ENCODE results near the gene KAT6B. TPM values are rescaled to one million over a fixed set of nuclear protein-coding genes. Genes with fewer than 3 reads are reported as not detected.
A peak's percentile ranks its signal among the peaks of the same experiment; 100 is the strongest.
"Not testable (repeated sequence)": the region's sequence is repeated elsewhere in the genome, so short reads cannot be mapped to it uniquely, and the experiment has no call there.

KAT6B gene
- polyA plus RNA-seq (2014; cell fraction: cytosol; rRNA removed) = 3.1 and 4.4 TPM in 2 replicates
- polyA plus RNA-seq (2014; cell fraction: nucleus; rRNA removed) = 5.2 and 11.1 TPM in 2 replicates

DNA sequence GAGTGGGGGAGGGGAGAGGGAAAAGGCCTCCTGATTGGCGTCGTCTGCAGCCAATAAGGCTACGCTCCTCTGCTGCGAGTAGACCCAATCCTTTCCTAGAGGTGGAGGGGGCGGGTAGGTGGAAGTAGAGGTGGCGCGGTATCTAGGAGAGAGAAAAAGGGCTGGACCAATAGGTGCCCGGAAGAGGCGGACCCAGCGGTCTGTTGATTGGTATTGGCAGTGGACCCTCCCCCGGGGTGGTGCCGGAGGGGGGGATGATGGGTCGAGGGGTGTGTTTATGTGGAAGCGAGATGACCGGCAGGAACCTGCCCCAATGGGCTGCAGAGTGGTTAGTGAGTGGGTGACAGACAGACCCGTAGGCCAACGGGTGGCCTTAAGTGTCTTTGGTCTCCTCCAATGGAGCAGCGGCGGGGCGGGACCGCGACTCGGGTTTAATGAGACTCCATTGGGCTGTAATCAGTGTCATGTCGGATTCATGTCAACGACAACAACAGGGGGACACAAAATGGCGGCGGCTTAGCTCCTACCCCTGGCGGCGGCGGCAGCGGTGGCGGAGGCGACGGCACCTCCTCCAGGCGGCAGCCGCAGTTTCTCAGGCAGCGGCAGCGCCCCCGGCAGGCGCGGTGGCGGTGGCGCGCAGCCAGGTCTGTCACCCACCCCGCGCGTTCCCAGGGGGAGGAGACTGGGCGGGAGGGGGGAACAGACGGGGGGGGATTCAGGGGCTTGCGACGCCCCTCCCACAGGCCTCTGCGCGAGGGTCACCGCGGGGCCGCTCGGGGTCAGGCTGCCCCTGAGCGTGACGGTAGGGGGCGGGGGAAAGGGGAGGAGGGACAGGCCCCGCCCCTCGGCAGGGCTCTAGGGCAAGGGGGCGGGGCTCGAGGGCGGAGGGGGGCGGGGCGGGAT, at the start of gene KAT6B:
TSS of gene KAT6B (plus strand) at position 459 of the 903 bp plus-strand sequence. CDS start 16,258 bp downstream, outside the sequence.
- DNase-seq (ENCODE audit: low spot score) = peak; percentile 100

DNA sequence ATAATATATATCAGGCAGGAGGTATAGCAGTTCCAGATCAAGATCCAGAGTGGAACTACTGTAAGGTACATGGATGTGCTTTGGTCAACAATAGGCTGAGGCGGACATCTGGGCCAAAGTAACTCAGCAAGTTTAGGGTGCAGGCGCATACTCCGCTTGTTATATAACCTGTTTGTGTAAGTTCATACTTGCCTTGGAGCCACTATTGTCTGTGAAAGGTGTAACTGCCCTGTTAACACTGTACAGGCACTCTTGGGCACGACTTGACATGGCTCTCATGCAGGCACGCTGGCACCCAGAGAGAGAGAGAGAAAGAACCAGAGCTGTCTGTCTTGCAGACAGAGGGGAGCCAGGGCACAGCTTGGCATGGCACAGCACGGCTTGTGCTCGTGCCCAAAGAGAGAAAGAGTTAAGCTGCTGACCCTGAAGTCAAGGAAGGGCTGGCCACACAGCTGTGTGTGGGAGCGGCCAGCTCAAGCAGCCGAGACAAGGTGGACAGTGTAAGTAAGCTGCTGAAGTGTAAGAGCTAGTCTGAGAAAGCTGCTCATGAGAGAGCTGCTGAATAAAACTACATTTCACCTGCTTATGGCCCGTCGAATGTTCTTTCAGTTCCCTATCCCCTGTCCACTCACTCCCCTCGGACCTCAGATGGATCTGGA, 47.8 kb upstream of the KAT6B start:
- DNase-seq (ENCODE audit: low spot score) = no peak

DNA sequence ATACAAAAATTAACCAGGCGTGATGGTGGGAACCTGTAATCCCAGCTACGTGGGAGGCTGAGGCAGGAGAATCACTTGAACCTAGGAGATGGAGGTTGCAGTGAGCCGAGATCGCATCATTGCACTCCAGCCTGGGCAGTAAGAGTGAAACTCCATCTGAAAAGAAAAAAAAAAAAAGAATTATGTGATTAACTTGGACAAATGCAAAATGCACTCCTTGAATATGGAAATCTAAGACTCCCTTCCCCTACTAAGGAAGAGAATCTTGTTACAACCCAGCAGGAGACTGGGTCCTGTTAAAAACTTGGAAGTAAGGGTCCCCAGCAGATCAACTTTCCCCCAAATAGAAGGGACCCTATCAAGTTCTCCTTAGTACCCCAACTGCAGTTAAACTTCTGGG, 44.5 kb upstream of the KAT6B start:
- not testable (repeated sequence) for DNase-seq (ENCODE audit: low spot score)

GRCh38 chr10:74784462-74784861, 41.9 kb upstream of the KAT6B start:
- DNase-seq (ENCODE audit: low spot score) = no peak

- no peak for DNase-seq (ENCODE audit: low spot score)
Observed at GRCh38 chr10:74786126-74786525, 40.3 kb upstream of the KAT6B start.

DNA sequence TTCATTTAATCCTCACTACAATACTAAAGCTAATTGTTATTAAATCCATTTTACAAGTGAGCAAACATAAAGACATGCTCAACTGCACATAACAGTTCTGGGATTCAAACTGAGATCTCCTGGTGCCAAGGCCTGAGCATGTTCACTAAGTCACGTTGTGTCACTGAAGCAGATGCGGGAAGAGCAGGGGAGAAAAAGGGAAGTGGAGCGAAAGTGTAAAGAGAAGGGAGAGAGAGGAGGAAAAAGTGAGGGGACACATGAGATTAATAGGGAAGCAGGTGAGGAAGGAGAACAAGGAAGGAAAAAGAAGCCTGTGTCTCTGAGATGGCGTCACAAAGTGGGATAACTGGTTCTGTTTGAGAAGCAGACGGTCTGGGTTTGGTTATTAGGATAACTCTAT, 38.9 kb upstream of the KAT6B start:
- DNase-seq (ENCODE audit: low spot score) = no peak

DNA sequence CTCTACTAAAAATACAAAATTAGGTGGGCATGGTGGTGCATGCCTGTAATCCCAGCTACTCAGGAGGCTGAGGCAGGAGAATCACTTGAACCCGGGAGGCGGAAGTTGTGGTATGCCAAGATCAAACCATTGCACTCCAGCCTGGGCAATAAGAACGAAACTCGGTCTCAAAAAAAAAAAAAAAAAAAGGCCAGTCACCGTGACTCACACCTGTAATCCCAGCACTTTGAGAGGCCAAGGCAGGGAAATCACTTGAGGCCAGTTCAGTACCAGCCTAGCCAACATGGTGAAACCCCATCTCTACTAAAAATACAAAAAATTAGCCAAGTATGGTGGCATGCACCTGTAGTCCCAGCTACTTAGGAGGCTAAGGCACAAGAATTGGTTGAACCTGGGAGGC, 34.4 kb upstream of the KAT6B start:
- not testable (repeated sequence) for DNase-seq (ENCODE audit: low spot score)

DNA sequence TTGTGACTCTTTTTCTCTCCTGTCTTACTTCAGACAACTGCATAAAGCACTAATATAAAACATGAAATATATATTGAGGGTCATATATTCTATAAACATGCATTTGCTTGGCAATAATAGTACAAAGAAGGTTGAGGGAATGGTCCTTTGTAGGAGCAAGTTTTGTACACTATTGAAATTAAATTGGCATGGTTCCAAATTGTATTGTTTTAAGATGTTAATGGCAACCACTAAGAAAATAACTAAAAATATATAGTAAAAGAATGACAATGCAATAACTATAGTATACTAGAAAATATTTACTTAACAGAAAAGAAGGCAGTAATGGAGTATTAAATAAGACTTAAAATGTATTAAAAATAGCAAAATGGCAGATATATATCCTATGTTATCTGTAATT, 33.7 kb upstream of the KAT6B start:
- DNase-seq (ENCODE audit: low spot score) = no peak

- DNase-seq (ENCODE audit: low spot score) = not testable (repeated sequence)
Observed at GRCh38 chr10:74793240-74793639, 33.2 kb upstream of the KAT6B start.

GRCh38 chr10:74794531-74794930, 31.9 kb upstream of the KAT6B start:
- DNase-seq (ENCODE audit: low spot score) = no peak

DNA sequence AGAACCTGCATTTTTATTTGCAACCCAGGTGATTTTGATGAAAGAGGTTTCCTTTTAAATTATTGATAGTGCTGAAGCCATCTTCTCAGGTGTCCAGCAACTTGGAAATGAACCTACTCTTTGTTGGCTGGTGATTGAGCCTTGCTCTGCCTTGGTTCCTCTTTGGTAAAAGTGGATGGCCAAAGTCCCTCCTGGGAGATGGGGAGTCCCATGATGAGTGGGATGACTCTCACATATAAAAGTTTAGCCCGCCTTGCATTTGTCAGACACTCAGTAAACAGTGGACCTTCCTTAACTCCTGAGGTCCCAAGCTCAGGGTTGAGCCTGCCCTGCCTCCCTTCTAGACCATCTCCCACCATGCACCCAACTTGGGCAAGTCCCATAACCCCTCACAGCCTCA, 28.9 kb upstream of the KAT6B start:
- DNase-seq (ENCODE audit: low spot score) = no peak

GRCh38 chr10:74799721-74800221, 26.6 kb upstream of the KAT6B start:
- DNase-seq (ENCODE audit: low spot score) = no peak

GRCh38 chr10:74801447-74801846, 25.0 kb upstream of the KAT6B start:
- no peak for DNase-seq (ENCODE audit: low spot score)

- DNase-seq (ENCODE audit: low spot score) = no peak
Observed at GRCh38 chr10:74808501-74808900, 17.9 kb upstream of the KAT6B start.

- no peak for DNase-seq (ENCODE audit: low spot score)
Observed at GRCh38 chr10:74810087-74810486, 16.3 kb upstream of the KAT6B start.

DNA sequence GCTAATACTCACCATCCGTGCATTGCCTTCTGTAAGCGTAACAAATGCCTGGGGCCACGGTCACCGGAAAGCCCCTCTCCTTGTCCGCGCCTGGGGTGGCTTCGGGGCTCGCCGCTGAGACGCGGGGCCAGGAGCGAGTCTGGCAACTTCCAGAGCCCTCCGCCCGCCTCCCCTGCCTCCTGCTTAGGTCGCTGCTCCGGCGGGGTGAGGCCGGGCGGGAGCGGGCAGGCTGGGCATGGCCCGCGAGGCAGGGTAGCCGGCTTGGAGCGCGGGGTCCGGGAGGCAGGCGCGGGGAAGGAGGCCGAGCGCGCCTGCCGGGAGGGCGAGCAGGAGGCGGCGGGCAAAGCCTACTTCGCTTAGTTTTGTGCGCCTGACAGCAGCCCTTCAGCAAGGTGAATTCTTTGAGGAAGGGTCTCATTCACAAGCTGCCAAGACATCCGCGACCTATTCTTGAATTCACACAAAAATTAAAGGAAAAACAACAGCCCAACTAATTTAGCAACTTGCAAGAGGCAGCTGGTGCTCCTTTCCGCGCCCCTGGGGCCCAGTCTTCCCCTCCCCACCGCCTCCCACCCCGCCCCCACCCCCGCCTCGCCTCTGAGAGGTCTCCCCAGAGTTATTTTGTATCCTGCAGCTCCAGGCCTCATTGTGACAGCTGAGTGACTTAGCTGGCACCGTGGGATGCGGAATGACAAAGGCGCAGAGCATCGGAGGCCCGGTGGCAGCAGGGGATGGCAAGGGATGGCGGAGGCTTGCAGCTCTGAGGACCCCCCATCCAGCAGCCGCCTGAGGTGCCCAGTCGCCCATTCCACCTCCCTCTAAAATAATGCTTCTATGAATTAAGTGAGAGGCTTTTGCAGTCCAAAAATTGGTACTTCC, 12.8 kb upstream of the KAT6B start:
- no peak for DNase-seq (ENCODE audit: low spot score)

- no peak for DNase-seq (ENCODE audit: low spot score)
Observed at GRCh38 chr10:74814797-74815196, 11.6 kb upstream of the KAT6B start.

DNA sequence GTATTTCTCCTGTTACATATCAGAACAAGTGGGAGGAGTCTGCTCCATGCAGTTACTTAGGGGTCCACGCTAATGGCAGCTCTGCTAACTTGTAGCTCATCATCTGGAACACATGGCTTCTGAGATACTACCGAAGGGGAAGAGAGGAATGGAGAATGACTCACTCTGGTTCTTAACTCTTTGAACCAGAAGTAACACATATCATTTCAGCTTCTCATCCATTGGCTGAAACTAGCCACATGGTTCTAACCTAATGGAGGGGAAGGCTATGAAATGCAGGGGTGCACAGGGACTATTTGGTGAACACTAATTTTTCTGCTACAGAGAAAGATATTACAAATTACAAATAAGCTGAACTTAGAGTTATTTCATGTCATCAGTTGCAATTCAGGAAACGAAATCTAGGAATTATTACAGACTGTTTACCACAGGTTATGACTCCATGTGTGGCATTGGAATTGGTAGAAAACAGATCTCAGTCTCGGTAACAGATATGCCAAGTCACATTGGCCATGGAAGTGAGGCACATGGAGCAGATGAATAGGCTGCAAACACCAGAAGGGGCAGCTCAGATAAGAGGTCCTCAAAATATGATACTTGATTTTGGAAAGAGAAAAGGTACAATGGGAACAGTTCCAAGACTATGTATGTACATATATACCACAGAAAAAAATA, 9.4 kb upstream of the KAT6B start:
- no peak for DNase-seq (ENCODE audit: low spot score)

GRCh38 chr10:74821501-74821900, 4.9 kb upstream of the KAT6B start:
- no peak for DNase-seq (ENCODE audit: low spot score)

- no peak for DNase-seq (ENCODE audit: low spot score)
Observed at GRCh38 chr10:74822101-74822500, 4.3 kb upstream of the KAT6B start.

DNA sequence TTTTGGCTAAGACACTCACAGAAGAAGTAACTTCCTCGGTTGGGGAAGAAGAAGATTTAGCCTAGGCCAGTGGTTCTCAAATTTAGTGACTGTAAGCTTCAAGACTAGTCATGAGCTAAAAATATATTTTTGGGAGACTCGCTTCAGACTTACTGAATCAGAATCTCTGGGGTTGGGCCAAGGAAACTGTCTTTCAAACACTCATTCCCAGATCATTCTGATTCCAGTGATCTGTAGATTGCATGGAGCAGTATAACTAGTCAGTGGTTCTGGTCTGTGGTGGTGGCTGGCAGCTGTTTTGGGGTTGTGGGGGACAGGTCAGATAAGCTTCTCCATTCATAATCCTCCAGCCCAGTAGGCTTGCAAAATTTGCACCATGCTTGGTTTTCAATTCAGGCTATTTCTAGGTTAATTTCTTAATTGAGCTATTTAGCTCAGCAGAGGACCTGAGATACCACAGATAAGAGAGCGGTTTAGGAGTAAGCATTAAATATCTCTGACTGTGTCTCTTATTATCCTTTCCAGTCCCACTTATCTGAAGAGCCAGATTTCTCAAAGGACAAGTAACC, 3.8 kb upstream of the KAT6B start:
- peak; percentile 44 for DNase-seq (ENCODE audit: low spot score)

Data from SK-N-DZ (cell line).